ENCODE data around the gene CYP27C1.

CYP27C1 gene

GRCh38 chr2:127173057-127173456 is 47.0 kb downstream of the CYP27C1 start:
- DNase-seq (ENCODE audit: low spot score), result no peak
- TF ChIP-seq CTCF (IDR thresholded peaks at IDR 0.05; ENCODE audit: borderline replicate concordance, control extremely low read depth, extremely low read depth, insufficient read depth, missing control alignments), result no peak
- in situ Hi-C loops (cut with MboI; ENCODE audit: low sequenced_read_pairs, unreplicated experiment), result no loop called here

- no peak for TF ChIP-seq CTCF (IDR thresholded peaks at IDR 0.05; ENCODE audit: borderline replicate concordance, control extremely low read depth, extremely low read depth, insufficient read depth, missing control alignments)
- no peak for DNase-seq (ENCODE audit: low spot score)
- in situ Hi-C loops (cut with MboI; ENCODE audit: low sequenced_read_pairs, unreplicated experiment), result no loop called here
These were observed 47.8 kb downstream of the CYP27C1 start for GRCh38 chr2:127172306-127172705.

- TF ChIP-seq CTCF (IDR thresholded peaks at IDR 0.05; ENCODE audit: borderline replicate concordance, control extremely low read depth, extremely low read depth, insufficient read depth, missing control alignments), result no peak
- in situ Hi-C loops (cut with MboI; ENCODE audit: low sequenced_read_pairs, unreplicated experiment), result no loop called here
- no peak for DNase-seq (ENCODE audit: low spot score)
These were observed 49.5 kb downstream of the CYP27C1 start for GRCh38 chr2:127170452-127171197.

GRCh38 chr2:127170021-127170420 is 50.1 kb downstream of the CYP27C1 start:
- TF ChIP-seq CTCF (IDR thresholded peaks at IDR 0.05; ENCODE audit: borderline replicate concordance, control extremely low read depth, extremely low read depth, insufficient read depth, missing control alignments), result no peak
- in situ Hi-C loops (cut with MboI; ENCODE audit: low sequenced_read_pairs, unreplicated experiment), result no loop called here
- no peak for DNase-seq (ENCODE audit: low spot score)

- no peak for TF ChIP-seq CTCF (IDR thresholded peaks at IDR 0.05; ENCODE audit: borderline replicate concordance, control extremely low read depth, extremely low read depth, insufficient read depth, missing control alignments)
- DNase-seq (ENCODE audit: low spot score), result no peak
- in situ Hi-C loops (cut with MboI; ENCODE audit: low sequenced_read_pairs, unreplicated experiment), result no loop called here
These were observed 50.9 kb downstream of the CYP27C1 start for GRCh38 chr2:127169066-127169660.

- TF ChIP-seq CTCF (IDR thresholded peaks at IDR 0.05; ENCODE audit: borderline replicate concordance, control extremely low read depth, extremely low read depth, insufficient read depth, missing control alignments), result no peak
- in situ Hi-C loops (cut with MboI; ENCODE audit: low sequenced_read_pairs, unreplicated experiment), result no loop called here
- DNase-seq (ENCODE audit: low spot score), result no peak
These were observed 53.8 kb downstream of the CYP27C1 start for GRCh38 chr2:127166231-127166860.

Measured in GM13976 (cell line).